ENCODE measurements around the gene NTM.
"Not testable (repeated sequence)": the region's sequence is repeated elsewhere in the genome, so short reads cannot be mapped to it uniquely, and the experiment has no call there.

Gene NTM

DNA sequence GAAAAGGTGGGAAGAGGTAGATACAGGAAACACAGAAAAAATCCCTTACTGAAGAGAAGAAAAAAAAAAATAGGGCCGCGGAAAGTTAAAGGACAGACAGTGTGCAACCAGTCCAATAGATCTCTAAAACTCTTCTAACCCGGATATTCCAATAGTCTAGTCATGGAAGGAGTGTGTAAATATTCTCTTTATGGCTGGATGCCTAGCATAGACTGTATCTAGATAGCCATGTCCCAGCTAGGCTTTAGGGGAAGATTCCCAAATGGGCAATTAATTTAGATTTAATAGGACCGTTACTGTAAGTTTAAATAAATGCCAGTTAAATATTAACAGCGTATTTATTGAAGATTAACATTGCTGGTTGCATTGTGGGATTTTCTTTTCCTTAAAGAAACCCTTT is 532.7 kb downstream of the NTM start:
- no peaks in the 10 kb centered on the region for H3K4me1 ChIP-seq (ENCODE audit: control insufficient read depth in 2 of 2, insufficient read depth in 2 of 2, low read length in 2 of 2)
- H3K9ac ChIP-seq (ENCODE audit: low read depth in 1 of 2, low read length in 2 of 2) = no peak overlapping the region
- no peaks in the 10 kb centered on the region for H3K9me3 ChIP-seq (ENCODE audit: control insufficient read depth in 2 of 2, low read length in 2 of 2)
- H3K36me3 ChIP-seq (ENCODE audit: control insufficient read depth in 2 of 2, insufficient read depth in 2 of 2, low read length in 2 of 2) = no peaks in the 10 kb centered on the region
- H3K4me3 ChIP-seq (ENCODE audit: low read length in 2 of 2) = no peak overlapping the region
- H3K27me3 ChIP-seq (ENCODE audit: control insufficient read depth in 2 of 2, insufficient read depth in 2 of 2, low read length in 2 of 2) = no peaks in the 10 kb centered on the region
- H3K27ac ChIP-seq (ENCODE audit: low read depth in 2 of 2, low read length in 2 of 2) = no peak overlapping the region

GRCh38 chr11:131904756-131905155 is 534.3 kb downstream of the NTM start:
- Histone ChIP-seq H3K27me3 (ENCODE audit: control insufficient read depth in 2 of 2, insufficient read depth in 2 of 2, low read length in 2 of 2) (no peaks in the 10 kb centered on the region), H3K9ac (ENCODE audit: low read depth in 1 of 2, low read length in 2 of 2) (no peak overlapping the region), H3K27ac (ENCODE audit: low read depth in 2 of 2, low read length in 2 of 2) (no peak overlapping the region), H3K36me3 (ENCODE audit: control insufficient read depth in 2 of 2, insufficient read depth in 2 of 2, low read length in 2 of 2) (no peaks in the 10 kb centered on the region), H3K9me3 (ENCODE audit: control insufficient read depth in 2 of 2, low read length in 2 of 2) (no peaks in the 10 kb centered on the region), H3K4me3 (ENCODE audit: low read length in 2 of 2) (no peak overlapping the region), H3K4me1 (ENCODE audit: control insufficient read depth in 2 of 2, insufficient read depth in 2 of 2, low read length in 2 of 2) (no peaks in the 10 kb centered on the region)

DNA sequence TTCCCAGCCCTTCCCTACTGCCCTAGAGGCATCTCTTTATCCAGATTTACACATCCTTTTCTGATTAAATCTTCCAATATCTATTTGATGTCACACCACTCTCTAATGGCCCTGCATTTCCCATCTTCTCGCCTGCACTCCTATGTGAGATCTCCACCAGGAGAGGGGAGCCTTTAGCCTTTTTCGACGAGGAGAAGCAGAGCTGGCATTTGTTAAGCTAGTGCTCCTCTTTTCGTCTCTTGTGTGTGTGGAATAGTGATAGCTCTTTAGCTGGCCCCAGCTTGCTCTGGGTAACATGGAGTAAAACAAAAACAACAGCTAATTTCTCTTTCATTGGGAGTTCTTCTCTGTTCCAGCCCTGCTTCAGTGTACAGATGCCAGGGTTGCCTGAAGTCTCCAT is 536.5 kb downstream of the NTM start:
- H3K36me3 ChIP-seq (ENCODE audit: control insufficient read depth in 2 of 2, insufficient read depth in 2 of 2, low read length in 2 of 2) = no peaks in the 10 kb centered on the region
- no peak overlapping the region for H3K27ac ChIP-seq (ENCODE audit: low read depth in 2 of 2, low read length in 2 of 2)
- no peaks in the 10 kb centered on the region for H3K4me1 ChIP-seq (ENCODE audit: control insufficient read depth in 2 of 2, insufficient read depth in 2 of 2, low read length in 2 of 2)
- H3K9ac ChIP-seq (ENCODE audit: low read depth in 1 of 2, low read length in 2 of 2) = no peak overlapping the region
- H3K27me3 ChIP-seq (ENCODE audit: control insufficient read depth in 2 of 2, insufficient read depth in 2 of 2, low read length in 2 of 2) = peaks cover 0 to 3% of the 10 kb centered on the region in 2 donors
- no peaks in the 10 kb centered on the region for H3K9me3 ChIP-seq (ENCODE audit: control insufficient read depth in 2 of 2, low read length in 2 of 2)
- no peak overlapping the region for H3K4me3 ChIP-seq (ENCODE audit: low read length in 2 of 2)

- Histone ChIP-seq H3K9ac (ENCODE audit: low read depth in 1 of 2, low read length in 2 of 2) (no peak overlapping the region), H3K27ac (ENCODE audit: low read depth in 2 of 2, low read length in 2 of 2) (no peak overlapping the region), H3K9me3 (ENCODE audit: control insufficient read depth in 2 of 2, low read length in 2 of 2) (no peaks in the 10 kb centered on the region), H3K4me3 (ENCODE audit: low read length in 2 of 2) (no peak overlapping the region), H3K27me3 (ENCODE audit: control insufficient read depth in 2 of 2, insufficient read depth in 2 of 2, low read length in 2 of 2) (peaks cover 0 to 3% of the 10 kb centered on the region in 2 donors), H3K4me1 (ENCODE audit: control insufficient read depth in 2 of 2, insufficient read depth in 2 of 2, low read length in 2 of 2) (no peaks in the 10 kb centered on the region), H3K36me3 (ENCODE audit: control insufficient read depth in 2 of 2, insufficient read depth in 2 of 2, low read length in 2 of 2) (no peaks in the 10 kb centered on the region)
Measured at GRCh38 chr11:131907371-131907770, 537.0 kb downstream of the NTM start.

DNA sequence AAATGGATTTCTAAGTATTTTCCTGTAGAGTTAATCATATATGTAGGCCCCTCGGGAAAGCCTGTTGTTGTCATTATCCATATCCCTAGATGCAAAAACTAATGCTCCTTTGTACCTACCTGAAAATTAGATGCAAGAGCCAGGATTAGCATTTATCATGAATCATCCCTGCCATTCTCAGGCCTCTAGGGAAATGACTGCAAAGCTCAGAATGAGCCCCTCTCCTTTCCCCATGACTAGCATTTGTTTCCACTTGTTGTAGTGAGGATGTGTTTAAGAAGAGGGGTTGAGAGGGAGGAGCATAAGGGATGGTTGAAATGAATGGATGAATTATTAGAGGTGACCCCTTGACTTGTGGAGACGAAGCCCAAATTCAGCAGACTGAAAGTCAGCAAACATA is 537.9 kb downstream of the NTM start:
- Histone ChIP-seq H3K4me3 (ENCODE audit: low read length in 2 of 2) (no peak overlapping the region), H3K36me3 (ENCODE audit: control insufficient read depth in 2 of 2, insufficient read depth in 2 of 2, low read length in 2 of 2) (no peaks in the 10 kb centered on the region), H3K27ac (ENCODE audit: low read depth in 2 of 2, low read length in 2 of 2) (no peak overlapping the region), H3K9me3 (ENCODE audit: control insufficient read depth in 2 of 2, low read length in 2 of 2) (no peaks in the 10 kb centered on the region), H3K4me1 (ENCODE audit: control insufficient read depth in 2 of 2, insufficient read depth in 2 of 2, low read length in 2 of 2) (no peaks in the 10 kb centered on the region), H3K27me3 (ENCODE audit: control insufficient read depth in 2 of 2, insufficient read depth in 2 of 2, low read length in 2 of 2) (peaks cover 0 to 3% of the 10 kb centered on the region in 2 donors), H3K9ac (ENCODE audit: low read depth in 1 of 2, low read length in 2 of 2) (no peak overlapping the region)

DNA sequence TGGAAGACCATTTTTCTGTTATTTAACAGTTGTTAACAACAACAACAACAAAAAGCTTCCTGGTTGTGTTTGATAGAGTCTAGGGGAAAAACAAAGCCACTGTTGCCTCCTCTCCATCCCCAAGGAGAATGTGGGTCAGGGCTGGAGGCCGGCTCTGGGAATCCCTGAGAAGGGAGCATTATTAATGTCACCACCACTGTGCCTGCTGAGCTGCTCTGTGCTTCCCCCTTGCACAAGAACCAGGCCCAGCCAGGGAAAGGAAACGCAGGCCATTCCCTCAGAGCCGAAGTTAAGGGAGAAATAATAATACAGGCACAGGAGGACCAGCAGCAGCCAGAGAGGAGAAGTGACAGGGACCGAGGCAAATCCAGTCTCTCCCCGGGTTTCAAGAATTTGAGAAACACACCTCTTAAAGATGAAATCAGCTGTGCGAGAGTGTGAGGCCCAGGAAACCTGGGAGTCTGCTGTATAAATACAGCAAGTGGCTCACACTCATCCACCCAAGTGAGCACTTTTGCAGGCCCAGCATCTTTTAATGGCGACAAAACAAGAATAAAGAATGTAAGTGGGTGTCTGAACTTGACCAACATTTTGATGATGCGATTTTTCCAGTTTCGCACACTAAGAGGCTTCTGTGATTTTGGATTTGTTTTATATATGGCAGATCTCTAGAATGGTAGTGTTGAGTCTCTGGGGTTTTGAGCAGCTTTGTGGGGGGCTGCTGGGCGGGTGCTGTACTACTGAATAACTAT is 539.2 kb downstream of the NTM start:
- no peaks in the 10 kb centered on the region for H3K4me1 ChIP-seq (ENCODE audit: control insufficient read depth in 2 of 2, insufficient read depth in 2 of 2, low read length in 2 of 2)
- H3K9me3 ChIP-seq (ENCODE audit: control insufficient read depth in 2 of 2, low read length in 2 of 2) = no peaks in the 10 kb centered on the region
- H3K27me3 ChIP-seq (ENCODE audit: control insufficient read depth in 2 of 2, insufficient read depth in 2 of 2, low read length in 2 of 2) = peaks cover 0 to 3% of the 10 kb centered on the region in 2 donors
- H3K9ac ChIP-seq (ENCODE audit: low read depth in 1 of 2, low read length in 2 of 2) = no peak overlapping the region
- H3K36me3 ChIP-seq (ENCODE audit: control insufficient read depth in 2 of 2, insufficient read depth in 2 of 2, low read length in 2 of 2) = no peaks in the 10 kb centered on the region
- H3K27ac ChIP-seq (ENCODE audit: low read depth in 2 of 2, low read length in 2 of 2) = no peak overlapping the region
- H3K4me3 ChIP-seq (ENCODE audit: low read length in 2 of 2) = no peak overlapping the region

DNA sequence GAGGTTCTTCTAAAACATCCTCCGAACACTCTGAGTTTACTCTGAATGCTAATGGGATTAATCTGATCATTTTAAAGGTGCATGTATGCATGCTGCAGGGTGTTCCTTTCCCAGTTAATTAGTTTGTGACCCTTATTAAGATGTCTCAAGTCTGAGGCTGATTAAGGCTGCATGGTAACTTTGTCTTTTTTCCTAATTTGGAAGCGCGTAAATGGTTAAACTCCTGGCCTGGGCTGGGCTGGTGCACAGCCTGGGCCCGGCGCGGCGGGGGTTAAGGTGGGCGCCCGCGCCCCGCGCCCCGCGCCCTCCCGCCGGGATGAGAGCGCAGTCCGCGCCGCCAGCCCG is 539.7 kb downstream of the NTM start:
- H3K27ac ChIP-seq (ENCODE audit: low read depth in 2 of 2, low read length in 2 of 2) = no peak overlapping the region
- no peaks in the 10 kb centered on the region for H3K4me1 ChIP-seq (ENCODE audit: control insufficient read depth in 2 of 2, insufficient read depth in 2 of 2, low read length in 2 of 2)
- H3K9me3 ChIP-seq (ENCODE audit: control insufficient read depth in 2 of 2, low read length in 2 of 2) = no peaks in the 10 kb centered on the region
- no peaks in the 10 kb centered on the region for H3K36me3 ChIP-seq (ENCODE audit: control insufficient read depth in 2 of 2, insufficient read depth in 2 of 2, low read length in 2 of 2)
- no peak overlapping the region for H3K4me3 ChIP-seq (ENCODE audit: low read length in 2 of 2)
- H3K27me3 ChIP-seq (ENCODE audit: control insufficient read depth in 2 of 2, insufficient read depth in 2 of 2, low read length in 2 of 2) = peaks cover 0 to 3% of the 10 kb centered on the region in 2 donors
- H3K9ac ChIP-seq (ENCODE audit: low read depth in 1 of 2, low read length in 2 of 2) = no peak overlapping the region

DNA sequence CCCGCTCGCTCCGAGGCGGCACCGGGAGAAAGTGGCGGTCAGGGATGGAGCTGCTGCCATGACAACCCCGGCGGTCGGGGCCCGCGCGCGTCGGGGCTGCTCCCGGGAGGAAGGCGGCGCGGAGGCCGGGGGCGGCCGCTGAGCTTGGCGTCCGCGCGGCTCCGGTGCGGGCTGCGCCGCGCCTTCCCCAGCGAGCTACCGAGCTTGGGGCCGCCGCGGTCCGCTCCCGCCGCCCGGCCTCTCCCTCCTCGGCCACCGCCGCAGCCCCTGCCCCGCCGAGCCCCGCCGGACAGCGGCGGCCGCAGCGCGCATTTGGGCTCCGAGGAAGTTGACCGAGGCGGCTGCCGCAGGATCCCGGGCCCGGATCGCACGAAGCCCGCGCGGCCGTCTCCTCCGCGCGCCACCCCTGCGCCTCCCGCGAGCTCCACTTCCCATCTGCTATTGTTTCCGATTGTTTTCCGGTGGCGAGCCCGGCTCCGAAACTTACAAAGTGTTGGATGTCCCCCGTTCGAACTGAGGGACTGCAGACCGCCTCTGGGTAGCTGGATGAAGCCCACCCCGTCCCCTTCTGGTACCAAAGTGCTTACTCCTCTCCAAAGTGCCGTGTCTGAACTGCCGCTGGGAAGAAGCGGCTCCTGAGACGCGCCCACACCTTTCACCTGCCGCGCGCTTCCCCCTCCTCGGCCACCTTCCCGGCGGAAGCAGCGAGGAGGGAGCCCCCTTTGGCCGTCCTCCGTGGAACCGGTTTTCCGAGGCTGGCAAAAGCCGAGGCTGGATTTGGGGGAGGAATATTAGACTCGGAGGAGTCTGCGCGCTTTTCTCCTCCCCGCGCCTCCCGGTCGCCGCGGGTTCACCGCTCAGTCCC is 540.3 kb downstream of the NTM start:
- H3K9me3 ChIP-seq (ENCODE audit: control insufficient read depth in 2 of 2, low read length in 2 of 2) = no peaks in the 10 kb centered on the region
- peak overlapping the region; percentile 25 to 48 for H3K4me3 ChIP-seq (ENCODE audit: low read length in 2 of 2)
- peaks cover 0 to 3% of the 10 kb centered on the region in 2 donors for H3K27me3 ChIP-seq (ENCODE audit: control insufficient read depth in 2 of 2, insufficient read depth in 2 of 2, low read length in 2 of 2)
- no peaks in the 10 kb centered on the region for H3K4me1 ChIP-seq (ENCODE audit: control insufficient read depth in 2 of 2, insufficient read depth in 2 of 2, low read length in 2 of 2)
- H3K27ac ChIP-seq (ENCODE audit: low read depth in 2 of 2, low read length in 2 of 2) = no peak overlapping the region
- no peak overlapping the region for H3K9ac ChIP-seq (ENCODE audit: low read depth in 1 of 2, low read length in 2 of 2)
- H3K36me3 ChIP-seq (ENCODE audit: control insufficient read depth in 2 of 2, insufficient read depth in 2 of 2, low read length in 2 of 2) = no peaks in the 10 kb centered on the region

GRCh38 chr11:131911388-131912032 is 541.1 kb downstream of the NTM start:
- not testable (repeated sequence) for H3K4me1 ChIP-seq (ENCODE audit: control insufficient read depth in 2 of 2, insufficient read depth in 2 of 2, low read length in 2 of 2); H3K27me3 ChIP-seq (ENCODE audit: control insufficient read depth in 2 of 2, insufficient read depth in 2 of 2, low read length in 2 of 2); H3K9me3 ChIP-seq (ENCODE audit: control insufficient read depth in 2 of 2, low read length in 2 of 2); H3K36me3 ChIP-seq (ENCODE audit: control insufficient read depth in 2 of 2, insufficient read depth in 2 of 2, low read length in 2 of 2); H3K9ac ChIP-seq (ENCODE audit: low read depth in 1 of 2, low read length in 2 of 2); H3K27ac ChIP-seq (ENCODE audit: low read depth in 2 of 2, low read length in 2 of 2)
- H3K4me3 ChIP-seq (ENCODE audit: low read length in 2 of 2) = peak overlapping the region in 1 of 2 donors; percentile 48

DNA sequence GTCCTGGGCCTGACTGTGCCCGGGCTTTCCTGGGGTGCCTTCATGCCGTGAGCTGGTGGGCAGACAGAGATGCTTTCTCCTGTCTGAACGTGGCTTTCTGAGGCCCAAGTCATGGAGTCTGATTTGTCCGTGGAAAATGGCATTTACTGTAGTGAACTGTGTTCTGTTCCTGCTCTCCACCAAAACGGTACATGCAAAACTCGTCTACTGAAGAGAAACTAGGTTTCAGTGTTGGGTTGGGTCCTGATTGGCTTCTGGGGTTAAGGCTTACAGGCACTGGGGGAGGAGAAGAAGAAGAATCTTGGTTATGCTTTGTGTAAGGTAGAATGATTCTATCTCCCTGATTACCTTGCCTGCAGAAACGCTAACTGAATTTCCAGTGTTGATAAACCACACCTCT is 541.7 kb downstream of the NTM start:
- H3K4me3 ChIP-seq (ENCODE audit: low read length in 2 of 2) = no peak overlapping the region
- H3K4me1 ChIP-seq (ENCODE audit: control insufficient read depth in 2 of 2, insufficient read depth in 2 of 2, low read length in 2 of 2) = no peaks in the 10 kb centered on the region
- no peak overlapping the region for H3K27ac ChIP-seq (ENCODE audit: low read depth in 2 of 2, low read length in 2 of 2)
- H3K9me3 ChIP-seq (ENCODE audit: control insufficient read depth in 2 of 2, low read length in 2 of 2) = no peaks in the 10 kb centered on the region
- no peaks in the 10 kb centered on the region for H3K36me3 ChIP-seq (ENCODE audit: control insufficient read depth in 2 of 2, insufficient read depth in 2 of 2, low read length in 2 of 2)
- peaks cover 0 to 3% of the 10 kb centered on the region in 2 donors for H3K27me3 ChIP-seq (ENCODE audit: control insufficient read depth in 2 of 2, insufficient read depth in 2 of 2, low read length in 2 of 2)
- no peak overlapping the region for H3K9ac ChIP-seq (ENCODE audit: low read depth in 1 of 2, low read length in 2 of 2)

Measured in mucosa of rectum (tissue), 2 donors.